ENCODE data around the gene PTPN11. TPM values are rescaled to one million over a fixed set of nuclear protein-coding genes. Genes with fewer than 3 reads are reported as not detected.

PTPN11 gene
- polyA plus RNA-seq, 1 donor from 2014 or later, result 92.5 TPM

DNA sequence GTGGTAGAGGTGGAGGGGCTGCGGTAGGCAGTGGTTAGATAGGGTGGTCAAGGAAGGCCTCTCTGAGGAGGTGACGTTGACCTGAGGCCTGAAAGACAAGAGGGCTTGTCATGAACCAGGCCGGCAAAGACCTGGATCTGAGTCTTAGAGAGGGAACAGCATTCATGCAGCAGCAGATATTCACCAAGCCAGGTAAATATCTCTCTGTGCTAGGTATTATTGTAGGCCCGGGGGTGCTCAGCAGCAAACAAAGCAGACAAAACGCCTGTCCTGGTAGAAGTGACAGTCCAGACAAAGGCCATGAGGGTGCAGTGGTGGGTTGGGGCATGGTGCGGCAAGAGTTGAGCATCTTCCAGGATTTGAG is 117.6 kb downstream of the PTPN11 start:
- Histone ChIP-seq H3K4me2 (ENCODE audit: low read length) (no peak overlapping the region), H3K9me2 (ENCODE audit: insufficient read depth, low read length) (no peaks in the 10 kb centered on the region), H3K36me3 (ENCODE audit: insufficient read depth, low read length) (no peaks in the 10 kb centered on the region), H3F3A (ENCODE audit: insufficient read depth, low read length, poor library complexity, severe bottlenecking) (no peaks in the 10 kb centered on the region), H3K79me2 (replicated peaks; ENCODE audit: insufficient read depth, low read length) (no peaks in the 10 kb centered on the region), H4K20me1 (ENCODE audit: insufficient read depth) (no peaks in the 10 kb centered on the region), H3K9ac (ENCODE audit: low read length) (no peak overlapping the region), H3K27ac (ENCODE audit: low read length) (no peak overlapping the region), H3K4me3 (ENCODE audit: low read length) (no peak overlapping the region), H2AFZ (ENCODE audit: low read depth, low read length) (no peak overlapping the region), H3K27me3 (ENCODE audit: insufficient read depth, low read depth, low read length) (no peaks in the 10 kb centered on the region), H3K9me3 (ENCODE audit: low read length) (no peaks in the 10 kb centered on the region)
- TF ChIP-seq TAF1 (IDR thresholded peaks at IDR 0.05; ENCODE audit: low read depth) (no peak), REST (IDR thresholded peaks at IDR 0.05; ENCODE audit: borderline replicate concordance) (no peak), SMC3 (conservative IDR thresholded peaks at IDR 0.05; ENCODE audit: poor library complexity) (no peak), MXI1 (conservative IDR thresholded peaks at IDR 0.05; ENCODE audit: poor library complexity, severe bottlenecking) (no peak), EZH2 (IDR thresholded peaks at IDR 0.05; ENCODE audit: borderline replicate concordance, insufficient read depth, low read length, poor library complexity, severe bottlenecking) (no peak), EP300 (conservative IDR thresholded peaks at IDR 0.05; ENCODE audit: poor library complexity, severe bottlenecking) (no peak)
- TF ChIP-seq, protein P1, sequence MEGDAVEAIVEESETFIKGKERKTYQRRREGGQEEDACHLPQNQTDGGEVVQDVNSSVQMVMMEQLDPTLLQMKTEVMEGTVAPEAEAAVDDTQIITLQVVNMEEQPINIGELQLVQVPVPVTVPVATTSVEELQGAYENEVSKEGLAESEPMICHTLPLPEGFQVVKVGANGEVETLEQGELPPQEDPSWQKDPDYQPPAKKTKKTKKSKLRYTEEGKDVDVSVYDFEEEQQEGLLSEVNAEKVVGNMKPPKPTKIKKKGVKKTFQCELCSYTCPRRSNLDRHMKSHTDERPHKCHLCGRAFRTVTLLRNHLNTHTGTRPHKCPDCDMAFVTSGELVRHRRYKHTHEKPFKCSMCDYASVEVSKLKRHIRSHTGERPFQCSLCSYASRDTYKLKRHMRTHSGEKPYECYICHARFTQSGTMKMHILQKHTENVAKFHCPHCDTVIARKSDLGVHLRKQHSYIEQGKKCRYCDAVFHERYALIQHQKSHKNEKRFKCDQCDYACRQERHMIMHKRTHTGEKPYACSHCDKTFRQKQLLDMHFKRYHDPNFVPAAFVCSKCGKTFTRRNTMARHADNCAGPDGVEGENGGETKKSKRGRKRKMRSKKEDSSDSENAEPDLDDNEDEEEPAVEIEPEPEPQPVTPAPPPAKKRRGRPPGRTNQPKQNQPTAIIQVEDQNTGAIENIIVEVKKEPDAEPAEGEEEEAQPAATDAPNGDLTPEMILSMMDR (IDR thresholded peaks at IDR 0.05; ENCODE audit: poor library complexity, severe bottlenecking), result no peak

- Histone ChIP-seq H3K27ac (ENCODE audit: low read length) (no peak overlapping the region), H3K9me2 (ENCODE audit: insufficient read depth, low read length) (no peaks in the 10 kb centered on the region), H3K9ac (ENCODE audit: low read length) (no peak overlapping the region), H3K9me3 (ENCODE audit: low read length) (no peaks in the 10 kb centered on the region), H3K4me2 (ENCODE audit: low read length) (no peak overlapping the region), H4K20me1 (ENCODE audit: insufficient read depth) (no peaks in the 10 kb centered on the region), H2AFZ (ENCODE audit: low read depth, low read length) (no peak overlapping the region), H3K36me3 (ENCODE audit: insufficient read depth, low read length) (no peaks in the 10 kb centered on the region), H3K27me3 (ENCODE audit: insufficient read depth, low read depth, low read length) (no peaks in the 10 kb centered on the region), H3K4me3 (ENCODE audit: low read length) (no peak overlapping the region), H3K79me2 (replicated peaks; ENCODE audit: insufficient read depth, low read length) (no peaks in the 10 kb centered on the region), H3F3A (ENCODE audit: insufficient read depth, low read length, poor library complexity, severe bottlenecking) (no peaks in the 10 kb centered on the region)
- no peak for TF ChIP-seq REST (IDR thresholded peaks at IDR 0.05; ENCODE audit: borderline replicate concordance)
Observed at GRCh38 chr12:112537710-112538396, 119.1 kb downstream of the PTPN11 start.
